ENCODE data around the gene CHMP6. TPM values are rescaled to one million over a fixed set of nuclear protein-coding genes. Genes with fewer than 3 reads are reported as not detected.

CHMP6 gene
- total RNA-seq, 1 experiment from 2014 or later: 15.0 TPM

- DNase-seq (ENCODE audit: low spot score) (no peak), ATAC-seq (no peak)
- Mint-ChIP-seq H3K27ac (no peak overlapping the region), H3K4me1 (peaks cover 3% of the 10 kb centered on the region), H3K4me3 (no peak overlapping the region), H3K9me3 (no peaks in the 10 kb centered on the region), H3K36me3 (no peaks in the 10 kb centered on the region), H3K27me3 (ENCODE audit: low read depth) (no peaks in the 10 kb centered on the region; the same call in 1 of the 2 replicates)
- ChIA-PET POLR2A (no interaction called here), CTCF (interaction anchor here (1.9 kb wide), 1 partner anchor 555 kb away, joined by 8 read pairs; no protein-coding TSS in a partner anchor)
- no peak for TF ChIP-seq TCF7 (CRISPR knock-in tag; IDR thresholded peaks at IDR 0.05; ENCODE audit: low read depth)
- no peak for TF ChIP-seq GABPB1 (CRISPR knock-in tag; IDR thresholded peaks at IDR 0.05)
- no peak for TF ChIP-seq USF1 (CRISPR knock-in tag; IDR thresholded peaks at IDR 0.05)
- TF ChIP-seq ATF2 (CRISPR knock-in tag; IDR thresholded peaks at IDR 0.05; ENCODE audit: borderline replicate concordance, low read depth): no peak
- no peak for TF ChIP-seq ZNF121 (CRISPR knock-in tag; IDR thresholded peaks at IDR 0.05)
- no peak for TF ChIP-seq ZNF512 (CRISPR knock-in tag; IDR thresholded peaks at IDR 0.05; ENCODE audit: borderline replicate concordance)
- no peak for TF ChIP-seq PRDM15 (CRISPR knock-in tag; IDR thresholded peaks at IDR 0.05)
Observed at GRCh38 chr17:80982426-80982974, 9.1 kb upstream of the CHMP6 start.

GRCh38 chr17:80983545-80983944, 8.1 kb upstream of the CHMP6 start:
- ATAC-seq (no peak), DNase-seq (ENCODE audit: low spot score) (no peak)
- no peaks in the 10 kb centered on the region for H3K36me3 Mint-ChIP-seq
- ChIA-PET POLR2A (no interaction called here), CTCF (interaction anchor here (0.7 to 1.7 kb wide), 3 partner anchors 84 to 118 kb away, joined by 3 to 7 read pairs (median 5); no protein-coding TSS in a partner anchor)
- H3K4me3 Mint-ChIP-seq: no peak overlapping the region
- TF ChIP-seq HMGXB4 (CRISPR knock-in tag; IDR thresholded peaks at IDR 0.05): no peak
- no peak for TF ChIP-seq ZNF671 (CRISPR knock-in tag; IDR thresholded peaks at IDR 0.05)
- no peak for TF ChIP-seq CREM (CRISPR knock-in tag; IDR thresholded peaks at IDR 0.05)
- TF ChIP-seq ZNF219 (CRISPR knock-in tag; IDR thresholded peaks at IDR 0.05; ENCODE audit: borderline replicate concordance): no peak
- TF ChIP-seq IRF2 (CRISPR knock-in tag; IDR thresholded peaks at IDR 0.05; ENCODE audit: borderline replicate concordance, low read depth): no peak
- TF ChIP-seq TEAD4 (CRISPR knock-in tag; IDR thresholded peaks at IDR 0.05): no peak
- TF ChIP-seq ZNF317 (CRISPR knock-in tag; IDR thresholded peaks at IDR 0.05; ENCODE audit: borderline replicate concordance, low read depth): no peak
- H3K27ac Mint-ChIP-seq: no peak overlapping the region
- no peaks in the 10 kb centered on the region; the same call in 1 of the 2 replicates for H3K27me3 Mint-ChIP-seq (ENCODE audit: low read depth)
- H3K4me1 Mint-ChIP-seq: peaks cover 3% of the 10 kb centered on the region
- no peaks in the 10 kb centered on the region for H3K9me3 Mint-ChIP-seq

All from WTC11 (cell line).